Right lung (tissue), 5 donors: Measurements from ENCODE around the gene RTN4. TPM values are rescaled to one million over a fixed set of nuclear protein-coding genes. Genes with fewer than 3 reads are reported as not detected.
"Not testable (repeated sequence)": the region's sequence is repeated elsewhere in the genome, so short reads cannot be mapped to it uniquely, and the experiment has no call there.

Experiments
- DNase-seq, 2 donors: peaks; one replicate each; pipeline ENCODE4 v3.0.0-alpha.2; 2013
- polyA plus RNA-seq, 5 donors: library from polyadenylated mRNA; unstranded; fragments of 120-200 nt; gene quantifications; one replicate each; pipeline versions ENCODE4 v1.2.1 to v1.2.3, GENCODE V29; 2013; ENCODE audit warnings: inconsistent platforms in 1 of 5, low replicate concordance in 1 of 5; ENCODE audit not compliant: insufficient read length in 5 of 5, insufficient read depth in 1 of 5

Gene RTN4
- polyA plus RNA-seq, 5 donors, result 175 to 207 (median 195) TPM

DNA sequence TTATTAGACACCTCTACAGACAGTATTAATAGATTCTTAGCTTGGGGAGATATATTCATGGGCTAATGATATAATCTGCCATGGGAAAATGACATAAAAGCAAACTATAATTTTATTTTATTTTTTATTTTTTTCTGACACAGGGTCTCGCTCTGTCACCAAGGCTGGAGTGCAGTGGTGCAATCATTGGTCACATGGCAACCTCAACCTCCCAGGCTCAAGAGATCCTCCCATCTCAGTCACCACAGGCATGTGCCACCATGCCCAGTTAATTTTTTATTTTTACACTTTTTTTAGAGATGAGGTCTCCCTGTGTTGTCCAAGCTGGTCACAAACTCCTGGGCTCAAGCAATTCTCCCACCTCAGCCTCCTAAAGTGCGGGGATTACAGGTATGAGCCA is 39.3 kb downstream of the RTN4 start:
- DNase-seq, result no peak

DNA sequence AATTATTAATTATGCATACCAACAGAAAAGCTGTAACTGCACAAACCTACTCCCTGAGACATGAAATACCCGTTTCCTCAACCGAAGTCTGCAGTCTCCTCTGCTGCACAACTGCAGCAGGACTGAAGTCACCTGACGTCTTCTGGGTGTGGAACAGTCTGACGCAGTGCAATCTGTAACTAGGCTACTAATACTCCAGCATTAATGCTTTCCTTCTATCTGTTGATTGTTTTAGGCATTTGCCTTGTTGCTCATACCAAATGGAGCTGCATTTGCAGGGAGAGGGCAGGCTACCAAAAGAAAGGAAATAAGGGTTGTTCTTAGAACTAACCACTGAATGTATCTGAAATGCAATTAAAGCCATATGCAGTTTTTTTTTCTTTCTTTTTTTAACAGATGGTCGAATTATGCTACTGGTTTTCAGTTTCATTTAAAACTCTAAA is 40.1 kb downstream of the RTN4 start:
- peak; percentile 41 to 43 for DNase-seq

DNA sequence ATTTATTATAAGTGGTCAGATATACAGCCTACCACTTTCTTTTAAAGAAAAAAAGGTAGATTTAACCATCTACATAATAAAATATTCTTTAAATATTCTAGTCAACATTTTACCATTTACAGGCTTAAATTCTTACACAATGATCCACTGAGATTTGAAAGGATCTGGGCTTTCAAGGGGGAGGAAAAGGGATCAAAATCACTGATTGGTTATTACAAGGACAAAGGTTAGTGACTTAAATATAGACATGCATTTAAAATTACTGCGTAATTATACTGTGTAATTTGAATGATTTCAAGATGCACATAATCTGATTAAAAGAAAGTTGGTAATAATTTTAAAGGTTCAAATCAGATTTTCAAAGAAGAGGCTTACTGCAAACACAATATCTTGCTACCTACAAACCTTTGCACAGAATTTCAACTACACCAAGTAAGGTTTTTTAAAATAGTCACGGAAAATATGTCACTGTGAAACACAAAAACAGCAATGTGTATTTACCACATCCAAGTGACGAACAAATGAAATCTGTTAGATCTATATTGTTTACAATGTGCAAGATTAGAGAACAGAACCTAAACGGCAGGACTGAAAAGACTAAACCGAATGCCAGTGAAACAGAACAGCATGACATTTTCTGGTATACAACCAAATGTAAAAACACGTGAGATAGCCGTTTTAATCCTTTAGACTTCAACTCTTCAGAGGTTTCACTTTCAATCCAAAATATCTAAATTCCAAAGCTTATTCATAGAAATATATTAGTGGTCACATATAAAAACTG is 40.8 kb downstream of the RTN4 start:
- DNase-seq, result peak in 1 of 2 donors; percentile 17

DNA sequence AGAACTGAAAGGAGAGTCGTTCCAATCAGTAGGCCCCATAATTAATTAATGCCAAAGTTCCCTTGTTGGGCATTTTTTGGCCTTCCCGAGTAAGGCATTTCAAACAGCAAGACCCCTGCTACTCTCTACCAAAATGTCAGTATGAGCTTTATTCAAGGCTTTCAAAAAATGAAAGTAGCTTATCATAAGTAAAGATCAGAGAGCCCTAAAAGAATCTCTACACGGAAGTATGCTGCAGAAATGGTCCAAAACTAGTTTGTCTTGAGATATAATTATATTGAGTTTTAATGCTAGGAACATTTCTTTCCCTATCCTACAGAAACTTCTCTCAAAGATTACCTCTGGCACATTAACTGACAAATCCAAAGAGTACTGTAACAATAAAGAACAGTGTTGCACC is 43.9 kb downstream of the RTN4 start:
- no peak for DNase-seq

DNA sequence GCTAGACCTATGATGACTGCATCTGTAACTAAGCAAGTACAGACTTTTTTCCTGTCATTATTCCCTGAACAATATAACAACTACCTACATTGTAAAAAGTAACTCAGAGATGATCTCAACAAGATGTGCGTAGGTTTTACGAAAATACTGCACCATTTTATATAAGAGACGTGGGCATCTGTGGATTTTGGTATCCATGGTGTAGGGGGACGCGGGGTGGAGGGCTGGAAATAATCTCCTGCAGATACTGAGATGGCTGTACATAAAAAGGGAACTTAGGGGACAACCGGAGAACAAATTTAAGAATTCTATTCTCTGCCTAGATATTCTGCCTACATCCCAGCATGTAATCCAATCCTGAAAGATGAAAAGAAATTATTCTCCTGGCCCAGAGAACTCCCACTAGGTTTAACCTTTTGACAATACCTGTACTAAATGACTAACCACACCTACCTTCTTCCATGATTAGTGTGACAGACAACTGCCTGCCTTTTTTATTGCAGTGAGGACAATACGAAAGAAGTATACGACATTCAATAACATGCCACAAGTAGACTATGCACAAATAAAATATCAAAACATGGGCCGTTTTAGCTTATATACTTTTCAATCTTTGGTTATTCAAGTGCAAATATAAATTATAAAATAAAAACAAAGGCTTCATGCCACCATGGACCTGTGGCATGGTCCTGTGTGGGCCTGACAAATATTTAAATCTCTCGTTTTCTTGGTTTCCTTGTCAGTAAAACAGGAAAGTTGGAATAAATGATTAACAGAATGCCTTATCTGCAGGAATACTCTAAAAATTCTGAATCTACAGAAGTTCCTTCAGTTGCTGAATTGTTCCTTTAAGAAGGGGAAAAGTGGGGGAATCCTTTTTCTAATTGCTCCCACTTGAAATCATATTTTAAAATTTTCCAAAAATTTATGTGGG is 46.3 kb downstream of the RTN4 start:
- DNase-seq, result no peak

DNA sequence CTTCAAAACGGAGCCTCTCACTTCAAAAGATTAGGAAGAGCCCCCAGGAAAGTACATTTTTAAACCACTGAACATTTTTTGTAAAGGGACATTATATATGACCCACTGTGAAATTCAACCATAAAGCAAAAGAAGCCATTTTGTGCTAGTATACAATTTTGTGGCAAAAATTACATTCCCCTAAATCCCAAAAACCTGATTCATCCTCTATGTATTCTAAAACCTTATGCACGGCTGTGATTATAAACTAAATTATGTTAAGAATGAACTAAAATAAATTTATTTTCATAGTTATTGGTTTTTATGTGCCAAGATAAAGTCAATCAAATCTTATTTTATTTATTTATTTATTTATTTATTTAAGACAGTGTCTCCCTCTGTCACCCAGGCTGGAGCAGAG is 48.5 kb downstream of the RTN4 start:
- DNase-seq, result no peak

DNA sequence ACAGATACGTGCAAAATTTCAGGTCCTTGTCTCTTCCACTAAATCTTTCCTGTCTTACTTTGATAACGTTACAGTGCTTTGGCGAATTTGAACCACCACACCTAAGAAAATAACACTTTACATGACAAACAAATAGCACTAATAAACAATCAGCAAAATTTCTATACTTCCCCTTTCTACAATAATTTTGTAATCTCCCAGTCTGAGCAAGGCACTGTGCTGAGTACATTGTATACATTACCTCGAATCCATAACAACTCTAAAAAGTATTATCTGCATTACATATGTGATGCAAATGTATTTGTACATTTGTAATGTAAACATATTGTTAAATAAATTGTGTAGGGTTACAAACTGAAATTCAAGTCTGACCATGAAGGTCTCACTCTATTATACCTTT is 49.9 kb downstream of the RTN4 start:
- no peak for DNase-seq

DNA sequence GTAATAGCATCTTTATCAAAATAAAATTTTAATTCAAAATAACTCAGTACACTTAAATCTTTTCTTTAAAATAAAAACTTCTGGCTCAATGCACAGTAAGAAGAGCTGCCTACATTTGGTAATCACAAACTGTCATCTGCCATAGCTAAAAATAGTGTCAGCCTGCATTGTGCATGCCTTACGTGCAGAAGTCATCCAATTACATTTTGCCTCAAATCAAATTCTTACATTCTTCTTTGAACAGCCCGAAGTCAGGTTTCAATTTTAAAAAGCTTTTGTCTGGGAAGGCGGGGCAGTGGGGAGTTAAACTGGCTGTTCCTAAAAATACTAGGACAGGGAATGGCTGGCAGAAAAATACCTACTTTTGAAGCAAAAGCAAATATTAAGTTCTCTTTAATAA is 51.1 kb downstream of the RTN4 start:
- DNase-seq, result peak; percentile 21 to 27

DNA sequence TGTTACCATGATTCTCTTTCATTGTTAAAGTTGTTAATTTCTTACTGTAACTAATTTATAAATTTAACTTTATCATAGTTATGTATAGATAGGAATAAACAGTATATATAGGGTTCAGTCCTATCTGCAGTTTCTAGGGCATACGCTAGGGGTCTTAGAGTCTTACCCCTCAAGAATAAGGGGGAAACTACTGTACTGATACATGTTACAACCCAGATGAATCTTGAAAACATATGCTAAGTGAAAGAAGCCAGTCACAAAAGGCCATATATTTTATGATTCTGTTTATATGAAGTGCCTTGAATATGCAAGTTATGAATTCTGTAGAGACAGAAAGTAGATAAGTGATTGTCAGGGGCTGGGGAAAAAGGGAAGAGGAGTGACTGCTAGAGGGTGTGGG is 52.4 kb downstream of the RTN4 start:
- no peak for DNase-seq

DNA sequence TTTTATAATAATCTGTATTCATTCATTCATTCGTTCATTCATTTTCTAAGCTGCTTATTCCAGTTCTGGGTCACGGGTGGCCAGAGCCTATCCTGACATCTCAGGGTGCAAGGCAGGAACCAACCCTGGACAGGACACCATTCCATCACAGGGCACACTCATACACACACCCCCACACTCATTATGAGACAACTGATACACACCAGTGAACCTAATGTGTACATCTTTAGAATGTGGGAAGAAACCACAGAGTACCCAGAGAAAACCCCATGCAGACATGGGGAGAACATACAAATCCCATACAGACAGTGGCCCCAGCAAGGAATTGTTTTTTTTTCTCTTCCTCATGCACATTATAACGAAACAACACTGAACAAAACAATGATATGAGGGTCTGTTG is 54.7 kb downstream of the RTN4 start:
- DNase-seq, result no peak

DNA sequence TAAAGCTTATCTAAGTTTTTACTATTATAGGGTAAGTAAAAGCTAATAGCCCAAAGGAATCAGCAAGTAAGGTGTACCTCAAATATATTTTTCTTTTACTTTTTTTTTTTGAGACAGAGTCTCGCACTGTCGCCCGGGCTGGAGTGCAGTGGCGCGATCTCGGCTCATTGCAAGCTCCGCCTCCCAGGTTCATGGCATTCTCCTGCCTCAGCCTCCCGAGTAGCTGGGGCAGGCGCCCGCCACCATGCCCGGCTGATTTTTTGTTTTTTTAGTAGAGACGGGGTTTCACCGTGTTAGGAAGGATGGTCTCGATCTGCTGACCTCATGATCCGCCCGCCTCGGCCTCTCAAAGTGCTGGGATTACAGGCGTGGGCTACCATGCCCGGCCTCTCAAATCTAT is 59.6 kb downstream of the RTN4 start:
- DNase-seq, result not testable (repeated sequence)

DNA sequence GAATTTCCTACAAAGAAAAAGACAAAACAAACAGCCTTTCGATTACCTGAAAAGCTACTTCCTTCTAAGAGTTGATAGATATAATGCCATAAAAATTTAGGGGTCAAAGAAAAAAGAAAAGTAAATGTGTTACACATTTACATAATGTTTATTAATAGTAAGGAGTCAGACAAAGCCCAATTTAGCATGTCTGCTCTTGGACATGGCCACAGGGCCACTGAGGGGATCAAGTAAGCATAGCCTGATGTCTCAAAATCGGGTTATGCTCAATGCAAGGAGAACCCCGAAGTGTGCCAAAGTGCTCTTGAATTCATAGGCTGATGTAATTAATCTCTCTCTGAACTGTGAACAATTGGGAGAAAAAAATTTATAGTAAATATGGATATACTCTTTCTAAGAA is 61.6 kb downstream of the RTN4 start:
- no peak for DNase-seq

DNA sequence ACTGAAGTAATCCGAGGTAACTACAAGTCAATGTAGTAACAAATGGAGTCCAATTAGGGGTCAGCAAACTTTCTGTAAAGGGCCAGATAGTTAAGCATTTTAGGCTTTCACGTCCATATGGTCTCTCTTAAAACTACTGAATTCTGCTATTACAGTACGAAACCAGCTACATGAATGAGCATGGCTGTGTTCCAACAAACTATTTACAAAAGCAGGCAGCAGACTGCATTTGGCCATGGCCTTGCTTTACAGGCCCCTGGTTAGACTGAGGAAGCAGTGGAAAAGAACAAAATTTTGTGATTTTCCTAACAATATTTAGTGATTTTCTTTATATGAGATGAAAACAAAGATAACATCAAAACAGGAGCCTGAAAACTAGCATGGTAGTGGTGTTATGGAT is 64.0 kb downstream of the RTN4 start:
- peak; percentile 63 to 75 for DNase-seq

DNA sequence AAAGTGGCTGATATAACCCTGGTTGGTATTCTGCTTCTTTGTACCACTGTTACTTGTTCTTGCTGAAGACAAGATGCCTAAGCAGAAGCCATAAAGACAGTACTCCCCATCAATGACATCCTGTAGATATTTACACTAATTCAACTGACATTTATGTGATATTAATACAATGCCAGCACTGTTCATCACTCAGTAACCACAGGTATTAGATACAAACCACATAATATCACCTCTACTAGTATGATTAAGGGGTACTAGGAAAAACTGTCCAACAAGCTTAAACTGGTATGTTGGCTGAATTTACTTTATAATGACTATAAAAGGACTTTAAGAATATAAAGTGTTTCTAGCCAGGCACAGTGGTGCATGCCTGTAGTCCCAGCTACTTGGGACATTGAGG is 65.8 kb downstream of the RTN4 start:
- DNase-seq, result no peak

DNA sequence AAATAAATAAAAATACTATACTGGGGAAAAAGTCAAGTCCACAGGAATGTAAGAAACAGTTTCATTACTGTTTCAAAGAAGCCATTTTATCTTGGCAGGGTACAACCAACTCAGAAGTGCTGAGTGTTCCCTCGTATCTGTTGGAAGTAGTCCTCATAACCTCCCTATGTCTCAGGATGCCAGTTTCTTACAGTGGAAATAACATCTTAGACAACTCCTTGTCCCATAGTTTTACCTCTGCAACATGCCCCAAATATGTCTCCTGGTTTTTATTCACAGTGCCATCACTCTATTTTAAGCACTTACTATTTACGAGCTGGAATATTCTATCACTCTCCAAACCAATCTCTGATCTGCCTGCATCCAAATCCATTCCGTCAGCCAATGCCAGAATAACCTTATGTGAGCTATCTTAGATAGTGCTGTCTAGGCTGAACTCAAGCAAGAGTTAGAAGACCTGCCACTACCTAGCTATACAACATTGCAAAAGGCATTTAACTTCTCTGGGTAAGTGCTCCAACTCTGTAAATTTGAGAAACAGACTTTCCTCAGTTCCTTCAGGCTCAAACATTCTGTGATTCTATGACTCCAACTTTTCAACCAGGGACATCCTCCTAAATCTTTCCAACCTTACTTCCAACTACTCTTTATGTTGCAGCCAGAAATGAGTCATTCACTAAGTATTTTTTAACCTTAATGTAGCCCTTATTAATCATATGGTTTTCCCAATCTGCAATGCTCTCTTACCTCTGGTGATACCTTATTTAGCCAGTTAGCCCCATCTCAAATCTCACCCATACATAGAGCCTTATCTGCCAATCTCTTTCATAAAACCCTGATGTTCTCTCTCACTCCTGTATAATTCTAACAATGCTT is 66.7 kb downstream of the RTN4 start:
- DNase-seq, result no peak

DNA sequence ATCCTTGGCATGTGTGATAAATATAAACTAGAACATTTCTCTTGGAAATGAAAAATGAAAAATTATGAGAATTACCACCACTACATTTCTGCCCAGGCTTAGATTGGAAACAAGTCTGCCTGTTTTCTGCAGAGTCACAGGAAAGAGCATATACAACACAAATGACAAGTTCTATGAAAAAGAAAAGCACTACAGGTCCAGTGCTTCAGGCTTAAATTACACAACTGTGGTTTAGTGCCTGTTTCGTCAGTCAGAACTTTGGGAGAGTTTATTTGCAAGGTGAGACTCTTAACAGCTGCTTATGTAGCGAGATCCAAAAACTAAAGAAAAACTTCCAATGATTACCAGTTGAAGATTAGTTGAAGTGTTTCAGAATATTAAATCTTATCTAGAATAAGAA is 68.9 kb downstream of the RTN4 start:
- DNase-seq, result no peak

DNA sequence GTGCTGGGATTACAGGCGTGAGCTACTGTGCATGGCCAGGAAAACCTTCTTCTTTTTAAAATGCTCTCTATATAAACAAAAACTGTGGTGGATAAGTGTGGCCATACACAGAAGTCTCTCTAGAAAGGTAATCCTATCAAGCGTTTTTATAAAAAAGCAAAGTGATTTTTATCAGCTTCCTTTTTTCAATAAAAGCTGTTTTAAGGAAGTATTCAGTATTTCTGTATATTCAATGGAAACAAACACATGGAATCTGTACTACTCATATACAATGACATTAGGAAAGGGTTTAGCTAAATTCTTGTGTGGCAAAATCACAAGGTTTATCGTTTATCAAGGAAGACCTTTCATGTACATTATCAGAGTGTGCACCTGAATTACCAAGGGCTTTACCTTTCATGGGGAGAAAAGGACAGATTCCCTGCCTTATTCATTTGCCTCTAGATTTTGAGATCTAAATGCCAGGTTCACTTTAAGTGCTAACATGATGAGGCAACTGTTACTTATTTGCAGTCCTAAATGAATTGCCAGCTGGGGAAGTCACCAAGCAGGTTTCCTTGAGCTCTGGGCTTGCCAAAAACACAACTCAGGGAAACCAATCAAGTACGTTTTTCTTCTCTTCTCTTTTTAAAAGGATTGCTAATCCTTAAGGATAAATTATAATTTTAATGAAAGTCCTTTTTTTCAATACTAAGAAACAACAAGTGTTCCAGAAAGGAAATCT is 70.8 kb downstream of the RTN4 start:
- peak; percentile 42 to 45 for DNase-seq

DNA sequence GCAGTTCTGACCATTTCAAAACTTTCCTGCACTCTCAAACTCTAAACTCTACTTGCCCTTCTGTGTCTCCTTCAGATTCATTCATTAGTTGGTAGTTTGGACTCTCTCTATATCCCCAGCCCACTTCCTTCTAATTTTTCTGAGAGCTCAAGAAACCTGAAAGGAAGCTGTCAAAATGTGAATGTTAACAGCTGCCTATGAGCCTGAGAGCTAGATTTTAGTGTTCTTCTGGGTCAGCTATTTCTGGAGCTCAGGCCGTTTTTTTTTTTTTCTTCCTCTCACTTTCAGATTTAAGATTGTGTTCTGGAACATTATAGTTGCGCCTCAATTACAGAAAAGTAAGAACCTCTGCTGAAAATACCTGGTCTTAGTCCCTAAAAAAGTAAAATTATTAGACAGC is 73.1 kb downstream of the RTN4 start:
- no peak for DNase-seq

DNA sequence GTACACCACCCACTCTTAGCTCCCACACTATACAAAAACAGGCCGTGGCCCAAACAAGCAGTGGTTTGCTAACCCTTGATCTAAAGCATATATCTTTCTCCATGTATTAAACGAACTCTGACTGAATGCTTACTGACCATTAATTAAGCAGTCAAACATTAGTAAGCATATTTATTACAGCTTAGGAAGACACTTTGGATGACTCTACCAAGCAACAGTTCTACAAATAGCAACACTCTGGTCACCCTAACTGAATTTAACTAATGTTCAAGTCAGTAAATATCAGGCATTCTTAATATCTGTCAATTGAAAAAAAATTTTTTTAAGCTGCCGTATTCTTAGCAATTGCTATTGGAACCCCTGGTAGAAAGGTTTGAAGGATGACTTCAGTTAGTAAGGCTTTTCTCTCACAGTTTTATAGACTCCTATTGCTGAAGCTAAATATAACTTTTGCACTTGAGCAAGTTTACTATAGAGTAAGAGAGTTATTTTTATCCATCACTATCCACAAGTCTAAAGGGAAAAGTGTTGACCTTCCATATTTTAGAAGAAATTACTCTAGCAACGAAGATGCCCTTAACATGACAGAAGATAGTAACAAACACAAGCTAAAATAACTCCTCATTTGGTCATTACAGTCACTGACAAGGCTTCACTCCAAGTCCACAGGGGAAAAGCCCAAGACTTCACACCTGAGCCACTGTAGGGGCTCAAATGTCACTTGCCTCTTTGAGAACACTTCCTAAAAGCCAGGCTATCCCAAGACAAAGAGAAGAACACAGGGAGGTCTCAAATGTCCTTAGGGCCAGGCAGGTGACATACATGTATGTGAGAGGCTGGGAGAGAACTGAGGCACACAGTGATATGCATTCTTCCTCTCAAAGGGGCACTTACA is 74.4 kb downstream of the RTN4 start:
- no peak for DNase-seq

DNA sequence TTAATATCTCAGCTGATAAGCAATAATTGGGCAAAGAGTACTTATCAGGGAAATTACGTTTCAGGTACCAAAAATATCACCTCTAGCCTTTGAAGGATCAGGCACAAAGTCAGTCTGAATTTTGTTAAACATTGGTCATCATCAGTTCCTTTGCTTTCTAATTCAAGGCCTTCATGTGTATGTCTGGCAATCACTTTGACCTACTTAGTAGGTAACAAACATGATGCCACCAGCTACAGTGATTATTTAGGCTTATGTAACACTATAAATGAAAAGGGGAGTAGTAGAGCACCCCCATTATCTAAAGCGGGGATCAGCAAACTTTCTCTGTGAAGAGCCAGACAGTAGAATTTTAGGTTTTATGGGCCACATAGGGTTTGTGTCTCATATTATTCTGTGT is 75.1 kb downstream of the RTN4 start:
- DNase-seq, result no peak
